Stomach (tissue), 4 donors: ENCODE data around the gene C12orf76.

Experiments
- CTCF ChIP-seq, 7 experiments: fragments of 450-650 bp in 4 of 7; fragments of 200-600 bp in 3 of 7; sonication (generic) in 3 of 7; IDR thresholded peaks; one replicate each; pipeline ENCODE4 v1.5.1; 2016 to 2019; ENCODE audit warnings: antibody characterized with exemption in 7 of 7, control low read depth in 2 of 7, mild to moderate bottlenecking in 1 of 7
- EP300 ChIP-seq: sonication (generic); formaldehyde crosslinking; IDR thresholded peaks from one replicate; pipeline ENCODE4 v1.6.1; 2017; ENCODE audit warnings: antibody characterized with exemption
- POLR2AphosphoS5 ChIP-seq, 3 donors: sonication (generic); formaldehyde crosslinking; IDR thresholded peaks; one replicate each; pipeline ENCODE4 v1.6.1; 2016; ENCODE audit warnings: antibody characterized with exemption in 3 of 3

GRCh38 chr12:110077800-110078199, 29.5 kb upstream of the C12orf76 start:
- TF ChIP-seq POLR2AphosphoS5 (IDR thresholded peaks at IDR 0.05) (no peak), CTCF (IDR thresholded peaks at IDR 0.05) (no peak), EP300 (no peak)
